PC-9 (cell line): Measurements from ENCODE around the gene POU2F3.

Experiments used
- CTCF ChIP-seq: fragments of 200-600 bp; sonication (generic); conservative IDR thresholded peaks from 2 replicates; pipeline ENCODE4 v1.6.1; 2017; ENCODE audit warnings: mixed run types, antibody characterized with exemption, mild to moderate bottlenecking, moderate library complexity
- EZH2 ChIP-seq: fragments of 200-600 bp; sonication (generic); IDR thresholded peaks from 2 replicates; pipeline ENCODE4 v1.8.0; 2017; ENCODE audit warnings: antibody characterized with exemption, low read depth

GRCh38 chr11:120209746-120210625 lies 30.0 kb upstream of the POU2F3 start:
- TF ChIP-seq CTCF (no peak), EZH2 (no peak)
